ENCODE measurements around the gene TRAPPC5.
A peak's percentile ranks its signal among the peaks of the same experiment; 100 is the strongest.

Gene TRAPPC5

DNA sequence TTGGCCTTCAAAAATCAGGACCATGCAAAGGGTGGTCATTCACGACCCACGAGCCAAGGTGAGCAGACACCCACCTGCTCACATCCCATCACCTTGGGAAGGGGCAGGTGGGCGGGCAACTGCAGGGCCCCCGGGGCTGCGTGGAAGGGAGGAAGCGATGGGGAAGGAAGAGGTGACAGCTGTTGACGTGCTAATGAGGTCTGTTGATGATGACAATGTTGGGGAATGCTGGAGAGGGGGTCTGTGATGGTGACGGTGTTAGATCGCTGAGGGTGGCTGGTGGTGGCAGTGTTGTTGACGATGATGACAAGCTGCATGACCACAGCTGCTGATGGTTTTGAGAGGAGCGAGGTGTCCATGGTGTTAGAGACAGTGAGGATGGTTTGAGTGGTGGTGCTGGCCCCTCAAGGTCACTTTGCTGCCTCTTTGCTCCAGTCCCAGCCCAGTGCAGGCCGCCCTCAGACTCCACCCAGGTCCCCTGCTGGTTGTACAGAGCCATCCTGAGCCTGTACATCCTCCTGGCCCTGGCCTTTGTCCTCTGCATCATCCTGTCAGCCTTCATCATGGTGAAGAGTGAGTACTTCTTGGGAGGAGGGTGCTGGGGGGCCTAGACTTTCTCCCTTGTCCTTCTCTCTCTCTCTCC is 2.8 kb upstream of the TRAPPC5 start:
- no peak for DNase-seq

GRCh38 chr19:7678971-7679751 is 1.5 kb upstream of the TRAPPC5 start:
- DNase-seq, result no peak

- DNase-seq, result no peak
These were observed 645 bp upstream of the TRAPPC5 start for GRCh38 chr19:7679771-7680605.

DNA sequence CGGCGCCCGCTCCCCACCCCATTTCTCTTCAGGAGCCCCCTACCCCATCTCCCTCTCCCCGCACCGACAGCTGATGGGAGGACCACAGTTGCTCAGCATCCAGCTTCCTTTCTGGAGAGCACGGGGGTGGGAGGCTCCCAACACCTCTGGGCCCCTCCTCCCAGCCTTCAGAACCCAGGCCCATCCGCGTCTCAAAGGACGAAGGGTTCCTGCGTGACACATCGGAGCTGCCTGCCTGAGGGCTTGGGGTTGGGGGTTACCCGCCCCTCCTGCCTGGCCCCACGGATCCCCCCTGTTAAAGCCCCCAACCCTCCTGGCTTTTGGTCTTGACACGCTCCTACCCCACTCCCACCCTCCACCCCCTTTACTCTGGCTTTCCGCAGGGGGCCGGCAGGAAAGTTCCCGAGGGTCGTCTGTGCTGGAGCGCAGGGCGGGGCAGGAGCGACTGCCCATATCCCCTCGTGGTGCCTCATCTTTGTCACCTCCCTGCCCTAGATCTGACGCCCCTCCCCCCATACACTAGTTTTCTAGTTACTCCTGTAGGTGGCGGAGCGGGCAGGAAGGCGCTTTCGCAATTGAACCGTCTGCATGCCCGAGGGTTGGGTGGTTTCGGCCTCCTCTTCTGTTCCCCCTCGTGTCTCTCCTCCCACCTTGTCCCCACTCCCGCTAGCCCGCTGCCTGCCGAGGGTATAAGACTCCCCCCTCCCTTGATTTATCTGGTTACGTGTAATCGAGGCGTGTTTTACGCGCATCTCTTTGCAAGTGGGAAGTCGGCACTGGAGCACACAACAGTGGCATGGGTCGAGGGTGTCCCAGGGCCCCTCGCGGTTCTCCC is 924 bp downstream of the TRAPPC5 start:
- peak in 1 of 2 donors; percentile 23 for DNase-seq

GRCh38 chr19:7682175-7682855 is 1.7 kb downstream of the TRAPPC5 start:
- DNase-seq, result no peak

DNA sequence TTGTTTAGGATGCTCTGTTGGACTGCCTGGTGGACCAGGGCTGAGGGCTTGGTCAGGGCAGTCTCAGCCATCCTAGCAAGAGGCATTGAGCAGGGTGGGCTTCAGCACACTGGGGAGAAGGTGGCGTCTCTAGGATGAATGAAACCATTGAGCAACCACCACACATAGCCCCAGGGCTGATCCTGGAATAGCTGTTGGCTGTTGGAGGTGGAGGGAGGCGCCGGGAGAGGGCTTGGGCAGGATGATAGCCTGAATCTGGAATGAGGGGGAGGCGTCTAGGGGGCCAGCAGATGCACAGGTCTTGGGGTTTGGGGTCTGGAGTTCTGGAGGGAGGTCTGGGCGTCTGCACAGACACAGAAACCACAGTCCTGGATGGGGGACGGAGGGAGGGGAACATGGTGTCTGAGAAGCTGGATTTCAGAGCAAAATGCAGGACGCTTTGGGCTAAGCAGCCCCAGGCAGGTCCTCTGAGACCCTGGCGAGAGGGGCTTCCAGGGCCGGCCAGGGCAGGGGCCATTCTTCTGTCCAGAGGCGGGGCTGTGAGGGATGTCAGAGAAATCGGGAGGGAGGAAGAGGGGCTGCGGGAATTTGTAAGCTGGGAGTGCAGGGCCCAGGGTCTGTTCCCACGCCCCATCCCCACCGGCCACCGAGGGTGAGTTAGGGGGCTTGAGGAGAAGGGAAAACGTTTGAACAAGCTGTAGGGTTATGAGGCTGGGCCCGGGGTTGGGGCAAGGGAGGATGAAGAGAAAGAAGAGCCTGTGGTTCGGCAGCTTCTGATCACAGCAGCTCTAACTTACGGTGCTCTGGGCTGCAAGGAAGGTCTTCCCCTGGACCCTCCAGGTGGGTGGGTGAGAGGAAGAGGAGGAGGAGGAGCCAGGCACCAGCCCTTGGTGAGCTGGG is 5.2 kb downstream of the TRAPPC5 start:
- no peak for DNase-seq

GRCh38 chr19:7687177-7687576 is 6.5 kb downstream of the TRAPPC5 start:
- no peak for DNase-seq

DNA sequence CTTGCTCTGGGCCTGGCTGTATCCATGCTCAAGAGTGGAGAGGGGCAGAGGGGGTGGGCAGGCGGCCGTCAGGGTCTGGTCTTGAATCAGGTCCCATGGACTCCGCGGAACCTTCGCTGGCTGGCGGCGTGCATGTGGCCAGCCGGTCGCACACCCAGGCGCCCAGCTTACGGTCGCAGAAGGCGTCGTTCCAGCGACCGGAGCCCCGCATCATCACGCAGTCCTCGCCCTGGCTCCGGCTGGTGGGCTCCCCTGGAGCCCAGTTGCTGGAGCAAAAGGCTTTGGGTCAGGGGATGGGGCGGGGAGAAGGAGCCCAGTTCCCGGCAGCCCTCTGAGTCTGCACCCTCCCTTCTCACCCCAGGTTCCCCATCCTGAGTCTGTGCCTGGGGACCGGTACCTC is 8.5 kb downstream of the TRAPPC5 start:
- DNase-seq, result no peak

DNA sequence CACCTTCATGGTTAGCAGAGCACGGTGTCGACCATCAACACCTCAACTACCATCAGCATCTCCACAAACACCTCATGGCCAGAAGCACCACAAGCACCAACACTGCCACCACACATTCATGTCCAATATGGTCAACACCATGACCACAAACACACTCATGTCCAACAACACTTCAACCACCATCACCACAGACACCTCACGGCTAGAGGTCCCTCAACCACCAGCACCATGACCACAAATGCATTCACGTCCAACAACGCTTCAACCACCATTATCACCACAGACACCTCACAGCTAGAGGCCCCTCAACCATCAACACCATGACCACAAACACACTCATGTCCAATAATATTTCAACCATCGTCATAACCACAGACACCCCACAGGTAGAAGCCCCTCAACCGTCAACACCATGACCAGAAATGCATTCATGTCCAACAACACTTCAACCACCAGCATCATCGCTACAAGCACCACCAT is 10.2 kb downstream of the TRAPPC5 start:
- DNase-seq, result no peak

DNA sequence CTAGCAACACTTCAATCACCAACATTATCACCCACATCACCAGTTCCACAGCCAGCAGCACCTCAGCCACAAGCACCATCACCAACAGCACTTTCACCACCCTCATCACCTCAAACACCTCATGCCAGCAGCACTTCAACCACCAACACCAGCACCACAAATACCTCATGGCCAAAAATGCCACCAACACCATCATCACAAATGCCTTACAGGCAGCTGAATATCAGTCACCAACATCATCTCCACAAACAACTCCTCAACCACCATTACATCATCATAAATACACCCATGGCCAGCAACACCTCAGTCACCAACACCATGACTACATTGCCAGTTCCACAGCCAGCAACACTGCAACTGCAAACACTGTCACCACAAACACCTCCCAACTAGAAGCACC is 10.9 kb downstream of the TRAPPC5 start:
- DNase-seq, result no peak

- no peak for DNase-seq
These were observed 11.9 kb downstream of the TRAPPC5 start for GRCh38 chr19:7692417-7693088.

DNA sequence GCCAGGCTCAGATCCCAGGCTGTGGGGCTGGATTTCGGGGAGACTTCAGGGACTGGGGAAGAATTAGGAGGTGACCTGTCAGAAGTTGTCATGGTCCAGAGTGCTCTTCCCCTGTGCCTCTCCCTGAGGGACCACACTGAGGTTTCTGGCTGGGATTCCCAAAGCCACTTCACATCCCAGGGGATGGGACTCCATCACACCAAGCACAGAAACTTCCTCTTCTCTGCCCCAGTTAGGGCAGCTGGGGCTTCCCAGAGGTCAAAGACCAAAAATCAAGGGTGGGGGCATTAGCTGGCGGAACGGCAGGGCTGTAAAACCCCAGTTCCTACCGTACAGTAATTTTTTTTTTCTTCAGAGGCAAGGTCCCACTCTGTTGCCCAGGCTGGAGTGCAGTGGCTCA is 13.9 kb downstream of the TRAPPC5 start:
- no peak for DNase-seq

DNA sequence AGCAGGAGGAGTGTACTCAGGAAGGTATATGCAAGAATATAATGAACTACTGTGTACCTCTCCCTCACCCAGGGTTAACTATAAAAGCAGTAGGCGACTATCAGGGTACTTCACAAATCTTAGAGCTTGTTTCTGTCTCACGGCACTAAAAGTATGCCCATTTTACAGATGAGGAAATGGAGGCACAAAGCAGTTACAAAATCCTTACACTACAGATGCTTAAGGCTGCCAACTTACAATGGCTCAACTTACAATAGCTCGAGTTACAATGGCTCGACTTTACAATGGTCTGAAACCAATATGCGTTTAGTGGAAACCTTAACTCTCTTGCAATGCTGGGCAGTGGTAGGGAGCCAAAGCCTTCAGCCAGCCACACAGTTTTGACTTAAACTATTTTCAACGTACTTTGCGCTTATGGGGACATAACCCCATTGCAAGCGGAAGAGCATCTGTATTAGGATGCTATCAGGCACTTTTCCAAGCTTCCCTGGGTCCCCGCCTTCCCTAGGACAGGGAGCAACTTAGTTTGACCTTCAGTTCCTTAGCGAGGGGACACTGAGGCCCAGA is 17.2 kb downstream of the TRAPPC5 start:
- no peak for DNase-seq

DNA sequence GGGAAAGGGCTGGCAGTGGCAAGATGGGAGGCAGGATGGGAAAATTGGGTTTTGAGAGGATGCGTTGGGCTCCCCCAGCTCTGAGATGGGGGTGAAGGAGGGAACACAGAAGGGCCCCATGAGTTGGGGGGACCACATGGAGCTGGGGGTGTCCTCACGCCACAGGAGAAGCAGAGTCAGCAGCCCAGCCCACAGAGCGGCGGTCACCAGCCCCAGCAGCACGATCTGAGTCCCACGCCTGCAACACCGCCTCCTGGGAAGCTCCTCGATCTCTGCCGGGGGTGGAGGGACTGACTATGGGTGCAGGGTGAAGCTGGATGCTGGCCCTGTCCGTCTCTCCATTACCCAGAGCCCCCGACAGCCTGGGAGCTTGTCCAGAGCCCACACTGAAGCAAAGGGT is 17.9 kb downstream of the TRAPPC5 start:
- no peak for DNase-seq

GRCh38 chr19:7699003-7699402 is 18.4 kb downstream of the TRAPPC5 start:
- no peak for DNase-seq

DNA sequence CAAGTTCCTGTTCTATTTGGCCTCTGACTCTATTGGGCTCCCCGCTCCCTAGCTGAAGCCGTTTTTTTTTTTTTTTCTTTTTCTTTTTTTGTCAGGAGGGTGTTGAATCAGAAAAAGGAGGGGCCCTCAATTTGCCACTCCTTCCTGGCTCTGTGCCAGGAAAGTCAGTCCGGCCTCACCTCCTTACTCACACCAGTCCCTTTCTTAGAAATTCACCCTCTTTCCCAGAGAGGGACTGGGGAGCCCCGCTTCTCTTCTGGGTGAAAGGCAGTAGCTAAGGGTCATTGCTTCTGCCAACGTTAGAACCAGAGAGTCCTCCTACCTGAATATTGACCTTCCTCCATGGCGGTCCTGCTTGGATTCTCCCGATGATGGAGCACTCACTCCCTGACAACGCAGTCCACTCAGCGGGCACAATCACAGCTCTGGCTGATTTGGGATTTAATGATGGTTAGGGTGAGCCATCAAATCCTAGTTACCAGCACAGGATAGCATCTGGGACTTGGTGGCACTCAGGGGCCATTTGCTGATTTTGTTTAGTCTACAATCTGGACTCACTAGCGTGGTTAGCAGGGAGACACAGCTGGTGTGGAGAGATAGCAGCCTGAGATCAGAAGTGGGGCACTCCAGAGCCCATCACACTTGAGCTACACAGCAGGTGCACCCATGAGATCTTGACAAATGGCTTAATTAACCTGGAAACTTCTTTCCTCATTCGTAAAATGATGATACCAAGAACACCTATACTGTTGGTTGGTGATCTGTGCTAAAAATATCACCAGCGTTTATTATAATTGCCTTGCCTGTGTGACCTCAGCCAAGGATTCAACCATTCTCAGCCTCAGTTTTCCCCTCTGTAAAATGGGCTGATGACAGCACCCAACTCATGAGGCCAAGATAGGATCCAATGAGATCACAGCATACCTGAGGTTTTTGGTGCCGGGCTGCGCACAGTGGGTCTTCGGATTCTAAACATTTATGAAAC is 19.1 kb downstream of the TRAPPC5 start:
- DNase-seq, result no peak

GRCh38 chr19:7701049-7701653 is 20.5 kb downstream of the TRAPPC5 start:
- no peak for DNase-seq

Measured in hippocampal formation (tissue), 2 donors.